AG09309 (cell line): Measurements from ENCODE around the gene BCL2.

Experiments
- DNase-seq: peaks from one replicate; pipeline ENCODE4 v3.0.0-alpha.2; 2010; ENCODE audit warnings: low read depth
- H3K4me3 ChIP-seq: 2 replicates; pipeline ENCODE4 v1.5.1; 2011; ENCODE audit warnings: mild to moderate bottlenecking, low read depth, low read length, moderate library complexity; ENCODE audit not compliant: control insufficient read depth
- TF ChIP-seq, protein P1 (sequence below): IDR thresholded peaks from 2 replicates; pipeline ENCODE4 v1.5.1; 2011; ENCODE audit warnings: mild to moderate bottlenecking, low read depth, low read length, inconsistent platforms; ENCODE audit not compliant: insufficient read depth, control insufficient read depth; ENCODE audit errors: missing control alignments

Gene BCL2

DNA sequence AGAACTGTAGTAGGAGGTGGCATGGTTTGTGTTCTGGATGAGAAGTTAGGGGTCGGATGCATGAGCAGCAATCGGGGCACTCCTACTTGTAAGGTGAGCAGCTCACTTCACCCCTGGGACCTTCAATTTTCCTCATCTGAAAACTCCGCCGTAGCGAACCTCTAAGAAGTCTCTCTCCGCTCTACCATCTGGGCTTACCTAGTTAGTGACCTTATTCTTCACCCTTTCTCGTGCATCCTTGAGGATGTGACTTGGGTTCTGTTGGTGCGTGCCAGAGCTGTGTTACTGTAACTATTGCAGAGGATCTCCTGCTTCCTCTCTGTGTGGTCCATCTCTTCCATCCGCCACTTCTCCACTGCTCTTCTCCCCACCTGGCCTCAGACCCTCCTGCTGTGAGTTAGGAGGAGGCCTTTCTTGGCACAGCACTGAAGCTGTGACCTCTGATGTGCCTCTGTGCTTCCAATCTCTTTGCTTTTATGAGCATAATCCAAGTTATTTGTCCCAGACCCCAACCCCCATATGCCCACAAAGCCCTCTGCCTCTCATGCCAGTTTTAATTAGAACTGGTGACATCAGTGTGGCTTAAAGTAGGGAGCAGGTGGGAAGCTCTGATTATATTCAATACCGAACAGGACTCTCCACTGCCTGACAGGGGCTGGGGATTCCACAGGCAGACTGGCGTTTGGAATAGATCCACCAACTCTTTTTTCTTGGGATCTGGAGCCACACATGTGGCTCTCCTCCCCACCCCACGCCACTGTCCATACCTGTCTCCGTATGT lies 178.4 kb downstream of the BCL2 start:
- TF ChIP-seq, protein P1, sequence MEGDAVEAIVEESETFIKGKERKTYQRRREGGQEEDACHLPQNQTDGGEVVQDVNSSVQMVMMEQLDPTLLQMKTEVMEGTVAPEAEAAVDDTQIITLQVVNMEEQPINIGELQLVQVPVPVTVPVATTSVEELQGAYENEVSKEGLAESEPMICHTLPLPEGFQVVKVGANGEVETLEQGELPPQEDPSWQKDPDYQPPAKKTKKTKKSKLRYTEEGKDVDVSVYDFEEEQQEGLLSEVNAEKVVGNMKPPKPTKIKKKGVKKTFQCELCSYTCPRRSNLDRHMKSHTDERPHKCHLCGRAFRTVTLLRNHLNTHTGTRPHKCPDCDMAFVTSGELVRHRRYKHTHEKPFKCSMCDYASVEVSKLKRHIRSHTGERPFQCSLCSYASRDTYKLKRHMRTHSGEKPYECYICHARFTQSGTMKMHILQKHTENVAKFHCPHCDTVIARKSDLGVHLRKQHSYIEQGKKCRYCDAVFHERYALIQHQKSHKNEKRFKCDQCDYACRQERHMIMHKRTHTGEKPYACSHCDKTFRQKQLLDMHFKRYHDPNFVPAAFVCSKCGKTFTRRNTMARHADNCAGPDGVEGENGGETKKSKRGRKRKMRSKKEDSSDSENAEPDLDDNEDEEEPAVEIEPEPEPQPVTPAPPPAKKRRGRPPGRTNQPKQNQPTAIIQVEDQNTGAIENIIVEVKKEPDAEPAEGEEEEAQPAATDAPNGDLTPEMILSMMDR: no peak
- DNase-seq: no peak
- no peak overlapping the region for H3K4me3 ChIP-seq

DNA sequence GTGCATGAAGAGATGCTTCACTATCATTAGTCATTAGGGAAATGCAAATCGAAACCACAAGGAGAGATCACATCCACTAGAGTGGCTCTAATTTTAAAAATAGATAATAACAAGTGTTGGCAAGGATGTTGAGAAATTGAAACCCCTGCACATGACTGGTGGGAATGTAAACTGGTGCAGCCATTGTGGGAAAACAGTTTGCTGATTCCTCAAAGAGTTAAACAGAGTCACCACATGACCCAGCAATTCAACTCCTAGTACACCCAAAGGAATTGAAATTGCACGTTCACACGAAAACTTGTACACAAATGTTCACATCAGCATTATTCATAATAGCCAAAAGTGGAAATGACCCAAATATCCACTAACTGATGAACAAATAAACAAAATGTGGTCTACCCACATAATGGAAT lies 179.5 kb downstream of the BCL2 start:
- DNase-seq: no peak
- no peak overlapping the region for H3K4me3 ChIP-seq
- TF ChIP-seq, protein P1: no peak

DNA sequence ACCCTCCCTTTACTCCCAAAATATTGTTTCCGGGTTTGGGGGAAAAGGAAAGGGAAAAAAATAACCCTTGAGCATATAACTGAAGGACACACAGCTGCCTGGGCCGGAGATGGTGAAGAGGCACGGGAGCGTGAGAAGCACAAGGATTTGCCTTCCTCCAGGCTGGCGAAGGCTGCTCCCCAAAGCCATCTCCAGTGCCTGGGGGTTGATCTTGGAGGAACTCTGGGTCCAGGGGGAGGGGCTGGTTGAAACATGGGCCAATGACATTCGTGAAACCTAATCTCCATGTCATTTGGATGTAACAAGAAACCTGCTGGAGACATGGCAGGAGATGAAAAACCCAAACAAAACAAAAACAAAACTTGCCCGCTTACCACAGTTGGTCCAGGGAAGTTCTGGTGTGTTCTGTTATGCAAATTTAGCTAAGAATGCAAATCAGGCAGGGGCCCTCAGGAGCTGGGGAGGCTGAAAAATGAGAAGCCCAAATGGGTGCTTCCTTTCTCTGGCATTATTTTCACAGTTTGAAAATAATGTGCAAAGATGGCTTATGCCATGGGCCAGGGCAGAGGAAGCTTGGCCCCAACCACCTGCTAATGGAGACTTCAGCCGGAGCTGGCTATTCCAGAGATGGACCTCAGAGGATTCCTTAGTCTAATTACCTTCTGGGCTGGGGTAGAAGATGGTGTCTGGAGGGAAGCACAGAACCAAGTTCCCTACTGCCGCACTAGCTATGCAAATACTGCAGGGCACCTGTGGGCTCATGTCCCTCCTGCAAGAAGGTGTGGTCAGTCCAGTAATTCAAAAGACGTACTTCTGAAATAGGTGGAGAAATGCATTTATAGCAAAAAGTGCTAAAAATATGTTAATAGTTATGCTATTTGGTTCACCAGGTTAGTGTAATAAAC lies 180.9 kb downstream of the BCL2 start:
- TF ChIP-seq, protein P1: no peak
- no peak overlapping the region for H3K4me3 ChIP-seq
- no peak for DNase-seq

DNA sequence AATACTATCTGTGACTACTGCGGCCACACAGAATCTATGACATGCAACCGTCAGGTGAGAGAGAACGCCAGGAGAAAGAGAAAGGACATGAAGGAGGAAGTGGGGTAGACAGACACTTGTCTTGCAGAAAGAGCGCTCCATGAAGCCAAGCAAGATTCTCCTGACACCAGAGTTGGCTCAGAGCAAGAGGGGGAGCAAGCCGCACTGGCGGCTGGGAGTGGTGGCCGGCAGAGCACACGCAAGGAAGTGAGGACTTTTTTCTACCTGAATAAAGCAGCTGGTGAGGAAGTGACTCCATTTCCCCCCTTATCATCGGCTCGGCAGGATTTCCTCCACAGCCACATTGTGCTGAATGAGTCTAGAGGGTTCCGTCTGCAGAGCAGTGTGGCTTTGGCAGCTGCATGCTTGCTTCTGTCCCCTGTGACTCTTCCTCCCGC lies 181.6 kb downstream of the BCL2 start:
- no peak overlapping the region for H3K4me3 ChIP-seq
- TF ChIP-seq, protein P1: no peak
- DNase-seq: no peak

DNA sequence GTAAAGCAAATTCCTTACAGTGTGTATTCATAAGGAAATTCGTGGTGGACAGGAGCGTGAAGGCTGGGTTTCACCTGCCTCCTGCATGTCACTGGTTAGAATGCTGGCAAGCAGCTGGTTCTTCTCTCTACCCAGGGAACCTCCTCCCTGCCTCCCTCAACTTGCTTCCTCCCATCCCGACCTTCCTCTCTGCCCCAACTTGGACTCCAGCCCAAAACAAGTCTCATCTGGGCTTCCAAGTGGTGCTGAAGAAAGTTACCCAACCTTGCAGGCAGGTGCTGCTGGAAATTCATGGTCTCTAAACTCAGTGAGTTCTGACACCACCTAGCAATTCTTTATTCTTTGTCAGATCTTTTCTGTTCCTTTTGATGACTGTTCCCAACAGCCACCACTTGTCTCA lies 184.5 kb downstream of the BCL2 start:
- no peak overlapping the region for H3K4me3 ChIP-seq
- DNase-seq: no peak
- TF ChIP-seq, protein P1: no peak

DNA sequence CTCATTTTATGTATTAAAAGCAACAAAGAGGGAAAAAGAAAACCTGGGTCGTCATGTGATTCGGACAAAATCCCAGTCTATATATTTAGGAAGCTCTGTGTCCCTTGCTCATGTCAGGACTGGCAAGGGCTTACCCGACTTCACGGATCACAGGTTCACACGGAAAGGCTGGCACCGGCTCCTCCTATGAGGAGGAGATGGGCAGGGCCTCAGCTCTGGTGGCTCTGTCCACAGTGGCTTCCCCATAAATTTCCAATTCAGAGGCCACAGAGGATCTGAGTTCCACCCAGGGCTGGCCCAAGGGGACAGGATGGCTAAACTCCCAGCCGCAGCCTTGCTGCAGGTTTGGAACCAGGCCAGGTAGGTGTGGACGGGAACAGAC lies 186.8 kb downstream of the BCL2 start:
- TF ChIP-seq, protein P1: no peak
- no peak overlapping the region for H3K4me3 ChIP-seq
- no peak for DNase-seq
